HG03066 (cell line): ENCODE measurements around the gene KIAA1755.

Source experiments
- ATAC-seq: cut with Tn5 transposase; IDR thresholded peaks from one replicate; pipeline ENCODE4 v1.9.1; 2021; ENCODE audit warnings: low read depth; ENCODE audit not compliant: unreplicated experiment

Gene KIAA1755

DNA sequence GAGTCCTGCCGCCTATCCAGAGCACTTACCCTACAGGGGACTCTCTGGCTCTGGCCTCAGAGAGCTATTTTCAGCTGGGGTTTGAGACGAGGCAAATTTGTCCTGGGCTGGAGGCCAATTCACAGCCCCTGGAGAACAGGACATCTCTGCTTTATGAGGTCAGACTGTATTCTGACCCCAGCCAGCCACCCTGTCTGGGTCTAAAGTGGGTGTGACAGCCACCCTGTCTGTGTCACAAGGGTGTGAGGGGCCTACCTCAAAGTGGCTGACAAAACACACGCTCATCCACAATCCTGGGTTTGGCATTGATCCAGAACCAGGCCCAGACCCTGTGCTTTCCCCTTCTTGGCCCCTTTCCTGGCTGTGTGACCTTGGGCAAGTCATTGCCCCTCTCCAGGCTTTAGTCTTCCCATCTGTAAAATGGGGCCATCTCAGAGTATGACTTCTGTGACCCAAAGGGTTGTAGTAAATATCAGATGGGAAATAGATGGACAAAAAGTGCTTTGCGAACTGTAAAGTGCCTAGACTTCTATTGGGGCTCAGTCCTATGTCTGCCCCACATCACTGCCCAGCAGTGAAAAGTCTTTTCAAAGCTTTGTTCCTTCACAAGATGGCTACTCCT lies 51.4 kb downstream of the KIAA1755 start:
- no peak for ATAC-seq

DNA sequence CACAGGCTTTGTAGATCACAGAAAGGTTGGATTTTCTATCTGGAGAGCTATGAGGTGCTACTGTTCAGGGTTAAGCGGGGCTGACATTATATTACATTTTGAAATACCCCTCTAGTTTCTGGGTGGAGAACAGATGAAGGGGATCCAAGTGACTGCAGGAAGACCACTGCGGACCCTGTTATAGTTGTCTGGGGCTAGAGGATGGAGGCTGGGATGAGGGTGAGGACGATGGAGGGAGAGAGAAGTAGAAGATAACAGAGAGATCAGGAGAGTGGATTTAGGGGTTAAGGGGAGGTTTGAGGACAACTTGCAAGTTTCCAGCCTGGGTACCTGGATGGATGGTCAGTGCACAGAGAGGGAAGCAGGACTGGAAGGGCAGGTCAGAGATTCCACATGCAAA lies 52.0 kb downstream of the KIAA1755 start:
- ATAC-seq: no peak

DNA sequence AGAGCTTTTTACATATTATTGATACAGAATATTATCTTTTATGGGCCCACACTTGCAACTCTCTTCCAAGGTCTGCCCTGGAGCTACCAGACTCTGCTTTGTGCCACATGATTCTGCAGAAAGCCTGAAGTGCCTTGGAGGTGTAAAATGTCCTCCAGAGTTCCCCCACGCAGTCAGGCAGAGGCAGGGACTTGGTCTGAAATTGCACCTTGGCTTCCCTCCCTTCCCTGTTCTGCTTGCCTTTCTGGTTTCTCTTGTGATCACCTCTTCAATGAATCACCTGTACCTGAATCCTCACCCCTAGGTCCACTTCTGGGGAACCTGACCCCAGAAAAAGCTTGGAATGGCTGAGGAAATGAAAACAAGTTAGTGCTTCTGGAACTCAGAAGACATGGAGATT lies 52.4 kb downstream of the KIAA1755 start:
- ATAC-seq: no peak

DNA sequence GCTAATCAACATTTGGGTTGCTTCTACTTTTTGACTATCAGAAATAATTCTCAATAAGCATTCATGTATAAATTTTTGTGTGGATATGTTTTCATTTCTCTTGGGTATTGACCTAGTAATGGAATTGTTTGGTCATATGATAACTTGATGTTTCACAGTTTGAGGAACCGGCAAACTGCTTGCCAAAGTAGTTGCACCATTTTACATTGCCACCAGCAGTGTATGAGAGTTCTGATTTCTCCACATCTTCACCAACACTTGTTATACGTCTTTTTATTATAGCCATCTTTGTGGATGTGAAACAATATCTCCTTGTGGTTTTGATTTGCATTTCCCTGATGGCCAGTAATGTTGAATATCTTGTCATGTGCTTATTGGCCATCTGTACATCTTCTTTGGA lies 52.9 kb downstream of the KIAA1755 start:
- no peak for ATAC-seq

DNA sequence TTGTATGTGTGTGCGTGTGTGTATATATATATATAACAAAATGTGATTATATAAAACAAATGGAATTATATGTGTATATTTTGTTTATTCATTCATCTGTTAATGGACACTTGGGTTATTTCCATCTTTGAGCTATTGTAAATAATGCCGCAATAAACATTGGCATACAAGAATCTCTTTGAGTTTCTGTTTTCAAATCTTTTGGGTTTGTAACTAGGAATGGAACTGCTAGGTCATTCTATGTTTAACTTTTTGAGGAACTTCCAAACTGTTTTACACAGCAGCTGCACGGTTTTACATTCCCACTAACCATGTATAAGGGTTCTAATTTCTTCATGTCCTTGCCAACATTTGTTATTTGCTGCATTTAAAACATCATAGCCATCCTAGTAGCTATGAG lies 55.5 kb downstream of the KIAA1755 start:
- ATAC-seq: no peak

DNA sequence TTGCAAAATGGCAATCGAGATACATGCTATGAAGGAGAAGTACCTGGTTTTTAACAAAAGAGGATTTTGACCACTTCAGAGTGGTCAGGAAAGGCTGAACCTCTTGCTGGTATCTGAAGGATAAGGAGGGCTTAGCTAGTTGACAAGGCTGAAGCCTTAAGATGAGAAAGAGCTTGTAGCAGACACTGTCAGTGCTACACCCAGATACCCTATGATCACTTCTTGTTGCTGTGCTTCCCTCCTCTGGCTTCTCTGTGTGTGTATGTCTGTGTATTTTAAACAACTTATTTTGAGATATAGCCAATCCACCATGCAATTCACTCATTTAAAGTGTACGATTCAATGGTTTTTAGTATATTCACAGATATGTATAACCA lies 56.6 kb downstream of the KIAA1755 start:
- no peak for ATAC-seq

DNA sequence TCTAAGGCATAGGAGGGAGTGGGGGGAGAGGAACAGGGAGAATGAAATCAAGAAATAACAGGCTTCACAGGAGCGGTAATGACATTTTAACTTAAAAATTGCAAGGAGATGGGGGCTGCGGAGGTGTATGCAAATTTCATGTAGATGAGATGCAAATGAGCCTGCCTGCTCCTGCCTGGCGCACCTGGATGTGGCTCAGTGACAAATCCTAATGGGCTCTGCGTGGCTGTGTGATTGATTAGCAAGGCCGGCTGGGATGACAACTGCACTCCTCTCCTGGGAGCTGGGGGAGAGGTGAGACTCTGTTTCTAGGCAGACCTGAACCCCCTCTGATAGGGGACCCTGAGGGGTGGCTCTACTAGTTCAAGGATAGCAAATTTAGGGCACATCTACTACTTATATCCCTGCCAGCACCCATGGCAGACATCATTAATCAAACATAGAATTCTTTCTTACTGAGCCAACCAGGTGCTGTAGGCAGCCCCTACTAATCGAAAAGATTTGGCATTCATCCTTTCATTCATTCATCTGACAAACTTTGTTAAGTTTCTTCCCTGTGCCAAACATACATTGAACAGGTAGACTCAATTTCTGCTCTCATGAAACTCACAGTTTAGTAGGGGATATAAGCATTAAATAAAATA lies 57.1 kb downstream of the KIAA1755 start:
- ATAC-seq: no peak

DNA sequence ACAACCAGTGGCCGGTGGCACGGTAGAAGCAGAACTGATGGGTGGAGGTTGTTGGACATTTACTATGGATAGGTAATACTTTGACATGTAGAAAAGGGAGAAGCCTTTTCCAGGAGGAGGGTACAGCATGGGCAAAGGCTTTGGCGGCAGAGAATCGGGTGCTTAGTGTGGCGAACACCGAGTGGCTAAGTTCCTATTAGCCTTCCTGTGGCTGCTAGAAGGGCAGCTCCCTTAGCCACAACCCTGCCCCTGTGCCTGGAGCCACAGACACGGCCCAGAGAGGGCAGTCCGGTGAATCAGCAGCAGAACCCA lies 57.6 kb downstream of the KIAA1755 start:
- no peak for ATAC-seq

DNA sequence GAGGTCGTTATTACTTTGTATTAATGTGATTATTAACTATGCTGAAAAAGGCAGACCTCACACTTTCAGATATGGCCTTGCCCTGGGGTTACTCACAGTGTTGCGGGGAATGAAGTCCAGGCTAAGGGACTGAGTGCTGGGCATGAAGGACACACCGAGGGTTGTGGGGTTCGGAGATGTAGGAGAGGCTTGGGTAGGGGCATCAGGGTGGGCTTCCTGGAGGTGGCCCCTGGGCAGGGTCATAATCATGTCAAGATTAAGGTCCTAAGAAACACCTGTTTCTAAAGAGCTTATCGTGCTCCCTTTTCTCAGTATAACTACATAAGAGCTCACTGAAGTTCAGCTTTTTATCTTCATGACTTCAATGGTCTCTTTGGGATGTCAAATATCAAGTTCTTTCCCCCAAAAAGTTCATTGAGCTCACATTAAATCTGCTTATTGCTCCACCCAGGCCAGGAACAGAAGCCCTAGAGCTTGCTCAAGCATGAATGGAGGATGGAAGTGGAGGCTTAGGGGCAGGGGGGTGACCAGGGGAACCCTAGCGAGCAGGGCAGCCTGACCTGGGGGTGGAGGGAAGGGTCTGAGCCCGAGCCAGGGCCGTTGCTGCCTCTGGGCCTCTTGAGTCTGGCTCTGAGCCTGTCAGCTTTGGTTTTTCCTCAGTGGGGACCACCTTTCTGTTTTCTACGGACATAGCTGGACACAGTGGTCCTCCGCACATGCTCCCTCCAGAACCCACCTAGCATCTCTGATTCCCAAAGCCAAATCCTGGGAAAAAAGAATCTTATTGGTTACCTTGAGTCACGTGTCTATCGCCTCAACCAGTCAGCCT lies 58.2 kb downstream of the KIAA1755 start:
- no peak for ATAC-seq

DNA sequence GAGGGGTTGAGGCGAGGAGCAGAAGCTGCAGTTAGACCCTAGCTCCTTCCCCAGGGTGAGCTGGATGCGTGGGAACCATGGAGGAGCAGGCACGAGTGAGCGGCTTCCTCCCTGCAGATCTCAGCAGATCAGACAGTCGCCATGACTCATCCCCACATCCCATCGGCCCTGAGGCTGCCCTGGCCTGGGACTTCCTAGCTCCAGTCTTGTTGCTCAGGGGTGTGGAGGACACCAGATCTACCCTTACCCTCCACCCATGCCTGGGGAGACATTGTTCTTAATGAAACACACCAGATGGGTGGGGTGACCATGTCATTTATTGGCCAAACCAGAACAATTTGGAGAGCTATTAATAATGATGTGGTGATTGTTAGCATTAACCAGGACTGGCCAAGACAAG lies 59.2 kb downstream of the KIAA1755 start:
- no peak for ATAC-seq

DNA sequence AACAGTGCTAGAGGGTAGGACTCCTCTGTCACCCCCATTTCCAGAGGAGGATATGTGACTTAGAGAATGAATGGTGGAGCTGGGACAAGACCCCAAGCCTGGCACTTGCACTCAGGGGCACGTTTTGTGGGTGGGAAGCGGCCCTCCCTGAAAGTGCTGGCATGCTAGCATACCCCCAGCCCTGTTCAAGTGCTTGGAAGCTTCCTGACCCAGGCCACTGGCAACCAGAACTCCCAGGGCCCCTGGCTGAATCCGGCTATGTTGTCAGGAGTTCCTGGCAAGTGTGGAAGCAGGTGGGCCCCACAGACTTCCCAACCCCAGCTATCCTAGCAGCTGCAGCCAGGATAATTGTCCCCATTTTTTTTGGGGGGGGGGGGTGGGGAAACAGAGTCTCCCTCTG lies 59.9 kb downstream of the KIAA1755 start:
- no peak for ATAC-seq

DNA sequence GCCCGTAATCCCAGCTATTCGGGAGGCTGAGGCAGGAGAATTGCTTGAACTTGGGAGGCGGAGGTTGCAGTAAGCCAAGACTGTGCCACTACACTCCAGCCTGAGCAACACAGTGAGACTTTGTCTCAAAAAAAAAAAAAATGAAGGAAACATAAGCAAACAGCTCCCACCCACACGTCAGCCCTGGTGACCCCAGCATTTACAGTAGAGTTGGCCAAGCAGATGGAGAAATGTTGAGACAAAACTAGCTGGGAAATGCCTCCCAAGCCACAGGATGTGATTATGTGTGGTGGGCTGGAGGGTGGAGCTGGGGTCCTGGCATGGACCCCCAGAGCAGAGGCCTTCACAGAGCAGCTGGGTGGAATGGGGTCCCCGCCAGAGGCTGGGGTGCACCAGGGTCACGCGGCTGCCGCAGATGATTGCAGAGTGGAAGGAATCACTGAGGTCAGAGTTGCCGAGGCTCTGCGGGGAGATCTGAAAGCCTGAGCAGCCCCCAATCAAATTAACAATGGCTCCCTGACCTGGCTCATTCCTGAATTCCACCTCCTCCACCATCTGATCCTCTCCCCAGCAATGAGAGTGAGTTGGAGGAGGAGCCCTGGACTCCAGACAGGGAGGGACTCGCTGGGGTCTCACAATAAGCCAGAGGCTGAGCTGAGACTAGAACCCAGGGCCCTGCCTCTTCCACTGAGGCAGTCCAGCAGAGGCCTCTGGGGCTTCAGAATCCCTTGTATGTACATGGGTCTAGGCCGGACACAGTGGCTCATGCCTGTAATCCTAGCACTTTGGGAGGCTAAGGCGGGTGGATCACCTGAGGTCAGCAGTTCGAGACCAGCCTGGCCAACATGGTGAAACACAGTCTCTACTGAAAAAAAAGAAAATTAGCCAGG lies 60.8 kb downstream of the KIAA1755 start:
- ATAC-seq: no peak

DNA sequence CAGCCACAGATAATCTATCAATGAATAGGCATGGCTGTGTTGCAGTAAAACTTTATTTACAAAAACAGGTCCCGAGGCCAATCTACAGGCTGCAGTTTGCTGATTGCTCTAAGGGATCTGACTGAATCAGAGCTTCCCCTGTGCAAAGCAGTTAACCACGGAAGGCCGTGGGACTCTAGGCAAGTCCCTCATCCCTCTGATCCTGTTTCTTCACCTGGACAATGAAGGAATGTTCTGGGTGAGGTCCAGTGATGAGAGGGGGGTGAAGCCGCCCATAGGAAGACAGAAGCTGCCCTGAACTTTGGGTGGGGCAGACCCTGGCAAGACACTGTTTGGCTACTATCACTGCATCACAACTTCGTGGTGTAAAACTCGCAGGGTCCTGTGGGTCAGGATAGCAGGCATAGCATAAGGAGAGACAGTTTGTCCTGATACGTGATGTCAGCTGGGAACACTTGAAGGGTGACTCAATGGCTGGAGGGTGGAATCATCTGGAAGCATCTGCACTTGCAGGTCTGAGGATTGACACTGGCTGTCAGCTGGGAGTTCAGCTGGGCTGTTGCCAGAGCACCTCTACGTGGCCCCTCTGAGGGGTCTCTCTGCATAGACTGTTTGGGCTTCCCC lies 62.2 kb downstream of the KIAA1755 start:
- ATAC-seq: no peak

DNA sequence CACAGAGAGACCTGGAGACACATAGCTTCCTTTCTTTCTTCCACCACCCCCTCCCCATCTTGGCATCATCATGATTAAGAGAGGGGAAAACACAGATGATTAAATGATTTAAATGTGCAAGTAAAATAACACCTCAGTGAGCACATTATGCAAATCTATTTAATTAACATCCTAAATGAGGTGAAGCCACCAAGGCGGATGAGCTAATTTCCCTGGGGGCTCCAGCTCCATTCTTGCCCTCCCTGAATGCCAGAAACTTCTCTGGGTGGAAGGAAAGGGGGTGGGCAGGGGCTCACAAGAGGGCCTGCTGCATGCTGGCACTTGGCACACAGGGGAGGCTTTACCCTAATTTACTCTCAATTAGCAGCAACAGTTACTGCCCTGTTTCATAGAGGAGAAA lies 62.9 kb downstream of the KIAA1755 start:
- ATAC-seq: no peak

DNA sequence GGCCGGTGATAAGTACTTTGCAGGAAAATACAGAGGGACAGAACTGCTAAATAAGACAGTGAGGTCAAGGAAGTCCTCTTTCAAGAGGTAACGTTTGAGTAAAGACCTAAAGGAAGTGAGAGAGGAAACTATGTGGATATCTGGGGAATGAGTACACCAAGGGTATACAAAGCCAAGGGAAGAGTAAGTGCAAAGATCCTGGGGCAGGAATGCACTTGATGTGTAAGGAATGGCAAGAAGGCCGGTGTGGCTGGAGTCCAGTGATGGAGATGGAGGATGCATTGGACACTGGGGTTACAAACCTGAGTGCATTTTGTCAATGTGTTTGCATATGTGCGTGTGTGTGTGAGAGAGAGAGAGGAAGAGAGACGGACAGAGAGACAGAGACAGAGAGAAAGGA lies 63.3 kb downstream of the KIAA1755 start:
- ATAC-seq: no peak

DNA sequence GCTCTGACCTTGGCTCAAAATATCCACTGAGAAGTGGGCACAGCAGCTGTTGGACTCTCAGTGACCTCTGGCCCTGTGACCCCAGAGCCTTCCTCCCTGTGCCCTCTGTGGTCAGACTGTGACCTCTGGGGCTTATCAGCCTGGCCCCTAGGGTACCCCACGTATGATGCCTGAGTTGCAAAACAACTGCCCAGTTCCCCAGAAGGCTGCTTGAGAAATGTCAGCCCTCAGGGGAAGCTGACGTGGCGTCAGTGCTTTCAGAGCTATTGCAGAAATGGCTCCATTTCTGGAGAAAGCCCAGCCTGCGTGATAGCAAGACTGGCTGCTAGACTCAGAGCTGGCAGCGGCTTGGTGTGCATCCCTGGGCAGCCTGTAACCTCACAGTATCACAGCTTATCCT lies 63.9 kb downstream of the KIAA1755 start:
- no peak for ATAC-seq

DNA sequence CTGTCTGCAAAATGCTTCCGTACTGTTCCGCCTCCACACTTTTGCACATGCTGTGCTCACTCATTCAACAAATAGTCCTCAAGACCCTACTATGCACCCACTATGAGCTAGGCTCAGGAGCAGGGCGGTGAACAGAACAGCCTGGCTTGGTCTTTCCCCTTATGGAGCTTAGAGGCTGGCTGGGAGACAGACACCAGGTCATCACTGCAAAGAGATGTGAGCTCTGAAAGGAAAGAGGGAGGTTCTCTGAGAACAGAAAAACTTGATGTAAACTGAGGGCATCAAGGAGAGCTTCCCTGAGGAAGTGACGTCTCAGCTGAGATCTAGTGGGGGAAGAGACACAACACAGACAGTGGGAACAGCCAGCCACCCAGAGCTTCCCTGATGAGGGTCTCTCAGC lies 64.5 kb downstream of the KIAA1755 start:
- no peak for ATAC-seq

DNA sequence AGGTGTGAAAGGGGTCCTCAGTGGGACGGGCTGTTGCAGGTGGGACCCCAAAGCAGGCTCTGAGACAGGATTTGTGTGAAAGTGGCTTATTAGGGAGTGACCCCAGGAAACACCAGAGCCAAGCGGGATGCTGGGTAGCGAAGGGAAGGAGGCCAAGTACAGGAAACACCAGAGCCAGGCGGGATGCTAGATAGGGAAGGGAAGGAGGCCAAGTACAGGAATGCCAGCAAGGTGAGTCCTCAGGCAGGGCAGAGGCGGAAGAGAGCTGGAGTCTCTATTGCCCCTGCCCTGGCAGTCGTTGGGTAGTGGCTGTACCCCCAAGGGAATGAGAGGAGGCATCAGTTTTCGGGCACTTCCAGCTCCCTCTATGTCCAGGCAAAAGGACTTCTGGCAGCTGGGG lies 65.0 kb downstream of the KIAA1755 start:
- no peak for ATAC-seq

DNA sequence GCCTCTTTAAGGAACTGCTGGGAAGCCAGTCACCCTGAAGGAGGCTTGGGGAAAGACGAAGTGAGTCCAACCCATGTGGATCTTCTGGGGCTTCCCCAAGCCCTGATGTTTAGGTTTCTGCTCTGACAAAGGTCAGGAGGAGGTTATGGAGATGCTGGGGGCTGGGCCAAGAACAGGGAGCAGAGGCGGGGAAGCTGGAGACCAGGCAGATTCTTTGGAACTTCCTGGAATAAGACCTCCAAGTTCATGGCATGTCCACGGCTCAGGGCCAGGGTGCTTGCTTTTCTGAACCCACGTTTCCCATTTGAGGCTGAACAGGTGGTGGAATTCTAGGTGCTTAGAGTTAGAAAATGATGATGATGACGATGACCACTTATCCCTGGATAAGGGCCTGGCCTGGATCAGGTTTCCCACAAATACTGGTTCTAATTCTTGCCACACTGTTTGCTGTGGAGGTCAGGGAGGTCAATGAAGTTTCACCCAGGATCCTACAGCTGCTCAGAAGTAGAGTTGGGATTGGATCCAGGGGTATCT lies 65.5 kb downstream of the KIAA1755 start:
- ATAC-seq: no peak

DNA sequence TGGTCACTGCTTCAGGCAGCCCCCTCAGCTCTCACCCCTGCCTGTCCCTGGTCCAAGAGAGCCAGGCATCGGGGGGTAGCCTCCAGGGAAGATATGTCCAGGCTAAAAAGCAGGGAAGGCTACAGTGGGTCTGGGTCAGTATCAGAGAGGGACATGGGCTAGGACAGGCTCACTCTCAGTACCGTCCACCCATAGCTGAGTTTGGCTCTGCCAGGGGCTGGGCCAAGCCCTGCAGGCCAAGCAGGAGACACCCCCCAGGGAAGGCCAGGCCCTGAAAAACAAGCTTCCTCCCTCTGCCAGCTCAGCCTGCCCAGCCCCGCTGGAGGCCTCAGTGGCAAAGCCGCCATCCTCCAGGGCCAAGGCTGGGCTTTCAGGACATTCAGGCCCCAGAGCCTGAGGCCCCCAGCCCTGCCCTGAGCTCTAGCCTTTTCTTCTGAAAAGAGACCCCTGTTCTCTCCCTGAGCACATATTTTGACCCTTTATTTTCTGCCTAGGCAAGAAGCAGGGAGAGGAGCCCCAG lies 66.9 kb downstream of the KIAA1755 start:
- ATAC-seq: no peak
